ENCODE data around the gene ID3. TPM values are rescaled to one million over a fixed set of nuclear protein-coding genes. Genes with fewer than 3 reads are reported as not detected.

ID3 gene, protein sequence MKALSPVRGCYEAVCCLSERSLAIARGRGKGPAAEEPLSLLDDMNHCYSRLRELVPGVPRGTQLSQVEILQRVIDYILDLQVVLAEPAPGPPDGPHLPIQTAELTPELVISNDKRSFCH
- total RNA-seq = 311 and 497 TPM in 2 replicates

DNA sequence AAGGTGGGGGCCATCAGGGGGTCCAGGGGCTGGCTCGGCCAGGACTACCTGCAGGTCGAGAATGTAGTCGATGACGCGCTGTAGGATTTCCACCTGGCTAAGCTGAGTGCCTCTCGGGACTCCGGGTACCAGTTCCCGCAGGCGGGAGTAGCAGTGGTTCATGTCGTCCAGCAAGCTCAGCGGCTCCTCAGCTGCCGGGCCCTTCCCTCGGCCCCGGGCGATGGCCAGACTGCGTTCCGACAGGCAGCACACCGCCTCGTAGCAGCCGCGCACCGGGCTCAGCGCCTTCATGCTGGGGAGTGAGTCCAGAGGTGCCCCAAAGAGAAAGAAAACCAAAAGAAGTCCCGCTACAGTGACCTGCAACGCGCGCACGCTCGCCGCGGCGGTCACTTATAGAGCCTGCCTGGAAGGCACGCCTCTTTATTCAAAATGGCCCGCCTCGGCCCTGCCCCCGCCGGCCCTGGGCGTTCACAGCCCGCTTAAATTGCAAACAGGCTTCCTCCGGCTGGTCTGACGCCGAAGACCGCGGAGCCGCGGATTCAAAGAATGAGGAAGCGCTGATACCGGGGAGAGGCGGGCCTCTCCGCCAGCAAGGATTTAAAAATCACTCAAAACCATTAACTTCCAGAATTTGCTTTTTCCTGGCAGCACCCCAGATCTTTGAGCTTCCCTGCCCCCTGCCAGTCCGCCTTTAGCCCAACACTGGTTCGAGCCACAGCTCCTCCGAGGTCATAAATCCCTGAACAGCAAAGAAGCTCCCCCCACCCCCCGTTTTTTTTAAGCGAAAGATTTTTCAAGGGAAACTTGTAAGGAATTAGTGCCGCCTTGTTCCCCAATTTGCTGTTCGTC is at the start of gene ID3:
Gene ID3, minus strand, starts transcription at position 366 of the 849 bp plus-strand sequence. Its CDS starts 75 bp downstream, at position 291.

DNA sequence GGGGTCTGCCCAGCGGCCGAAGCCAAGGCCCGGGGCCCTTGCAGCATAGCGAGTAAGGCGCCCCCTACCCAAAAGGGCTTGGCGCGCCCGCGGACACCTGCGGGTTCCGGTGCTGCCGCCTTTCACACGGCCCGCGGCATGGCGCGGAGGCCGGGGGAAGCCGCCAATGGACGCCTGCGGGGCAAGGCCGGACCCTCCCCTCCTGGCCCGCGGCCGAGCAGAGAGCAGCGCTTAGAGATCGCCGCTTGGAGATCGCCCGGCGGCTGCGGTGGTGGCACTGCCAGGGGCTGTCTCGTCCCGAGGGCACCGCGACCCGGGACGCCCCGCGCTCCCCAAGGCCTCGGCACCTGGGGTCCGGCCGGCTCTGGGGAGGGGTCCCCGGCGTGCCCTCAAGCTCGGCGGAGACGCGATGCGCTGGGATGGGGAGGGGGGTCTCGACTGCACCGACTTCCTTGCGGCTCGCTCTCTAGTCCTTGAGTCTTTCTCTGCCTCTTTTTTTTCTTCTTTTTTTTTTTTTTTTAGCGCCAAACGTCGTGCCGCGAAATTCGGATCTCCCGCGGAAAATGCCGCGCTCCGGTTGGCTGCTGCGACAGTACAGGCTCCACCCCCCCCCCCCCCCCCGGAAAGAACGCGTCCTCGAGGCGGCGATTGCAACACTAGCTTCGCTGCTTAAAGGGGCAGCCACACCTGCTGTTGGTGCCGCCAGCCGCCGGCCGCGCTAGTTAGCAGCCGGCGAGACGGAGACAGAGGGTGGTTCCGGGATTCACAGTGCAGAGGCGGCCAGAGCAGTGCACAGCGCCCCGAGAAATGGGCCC is 28.3 kb downstream of the ID3 start, which contains the start of gene E2F2:
Gene E2F2, minus strand, starts transcription at position 487 of the 815 bp plus-strand sequence. Its CDS starts 440 bp downstream, at position 47.

Other genes with a start within 250 kb of the ID3 start
- gene HNRNPR, start 215.2 kb downstream of the ID3 start, total RNA-seq = 85.9 and 94.9 TPM in 2 replicates
- 38.0 and 38.8 TPM in 2 replicates for gene ZNF436, start 189.7 kb downstream of the ID3 start, total RNA-seq
- 45.6 and 71.5 TPM in 2 replicates for gene TCEA3, start 134.8 kb downstream of the ID3 start, total RNA-seq
- gene ASAP3, start 75.3 kb downstream of the ID3 start, total RNA-seq = 127 and 150 TPM in 2 replicates
- gene E2F2, start 28.3 kb downstream of the ID3 start, total RNA-seq = 1.2 and 2.6 TPM in 2 replicates
- gene RPL11, start 132.3 kb upstream of the ID3 start, total RNA-seq = 742 and 938 TPM in 2 replicates
- gene ELOA, start 184.0 kb upstream of the ID3 start, total RNA-seq = 41.3 and 41.6 TPM in 2 replicates
- gene PITHD1, start 218.9 kb upstream of the ID3 start, total RNA-seq = 41.4 and 43.7 TPM in 2 replicates
- gene LYPLA2, start 231.6 kb upstream of the ID3 start, total RNA-seq = 28.9 and 34.9 TPM in 2 replicates
- gene GALE, start 241.3 kb upstream of the ID3 start, total RNA-seq = 23.3 and 23.9 TPM in 2 replicates

Measured in articular chondrocyte of knee joint (primary cell).